GM23338 (cell line): ENCODE results near the gene GFOD1.

Source experiments
- CREB1 ChIP-seq: fragments of 250-450 bp; sonication (Bioruptor Pico); IDR thresholded peaks from 2 replicates; pipeline ENCODE4 v1.5.0; 2020; ENCODE audit warnings: low read depth, mild to moderate bottlenecking, moderate library complexity
- CTCF ChIP-seq, 2 experiments: fragments of 200-600 bp in 1 of 2; sonication (generic) in 1 of 2; conservative IDR thresholded peaks; 2 replicates each; pipeline versions ENCODE4 v1.5.1 to v1.6.1; 2016 to 2017; ENCODE audit warnings: antibody characterized with exemption in 2 of 2, low read depth in 2 of 2, mild to moderate bottlenecking in 2 of 2, moderate library complexity in 1 of 2
- EZH2 ChIP-seq: fragments of 200-600 bp; sonication (generic); IDR thresholded peaks from one replicate; pipeline ENCODE4 v1.8.0; 2017; ENCODE audit warnings: antibody characterized with exemption, mild to moderate bottlenecking, low read depth; ENCODE audit not compliant: unreplicated experiment
- EZH2phosphoT487 ChIP-seq: fragments of 200-600 bp; sonication (generic); IDR thresholded peaks from one replicate; pipeline ENCODE4 v1.8.1; 2018; ENCODE audit warnings: antibody characterized with exemption; ENCODE audit not compliant: unreplicated experiment
- NANOG ChIP-seq: IDR thresholded peaks from 2 replicates; pipeline ENCODE4 v1.6.1; 2016; ENCODE audit warnings: antibody characterized with exemption, borderline replicate concordance
- POLR2AphosphoS5 ChIP-seq: IDR thresholded peaks from 2 replicates; pipeline ENCODE4 v1.6.1; 2016; ENCODE audit warnings: antibody characterized with exemption, low read depth
- REST ChIP-seq: IDR thresholded peaks from one replicate; pipeline ENCODE4 v1.6.1; 2018; ENCODE audit warnings: antibody characterized with exemption; ENCODE audit not compliant: unreplicated experiment
- STAT1 ChIP-seq: IDR thresholded peaks from one replicate; pipeline ENCODE4 v1.6.1; 2016; ENCODE audit warnings: antibody characterized with exemption; ENCODE audit not compliant: unreplicated experiment
- ZNF114 ChIP-seq: fragments of 250-450 bp; sonication (Bioruptor Pico); IDR thresholded peaks from 2 replicates; pipeline ENCODE4 v1.5.0; 2020; ENCODE audit warnings: mild to moderate bottlenecking, moderate library complexity
- ZNF331 ChIP-seq: fragments of 250-450 bp; sonication (Bioruptor Pico); IDR thresholded peaks from 2 replicates; pipeline ENCODE4 v1.5.0; 2020; ENCODE audit warnings: low read depth, mild to moderate bottlenecking, moderate library complexity
- ZNF462 ChIP-seq: fragments of 250-450 bp; sonication (Bioruptor Pico); IDR thresholded peaks from 2 replicates; pipeline ENCODE4 v1.5.0; 2020; ENCODE audit warnings: mild to moderate bottlenecking, moderate library complexity

- TF ChIP-seq CTCF (conservative IDR thresholded peaks at IDR 0.05; ENCODE audit: low read depth in 2 of 2): no peak
- TF ChIP-seq POLR2AphosphoS5: no peak
- TF ChIP-seq EZH2phosphoT487: no peak
- TF ChIP-seq CREB1 (CRISPR knock-in tag): no peak
- TF ChIP-seq EZH2: no peak
- no peak for TF ChIP-seq REST
- TF ChIP-seq ZNF331 (CRISPR knock-in tag): no peak
- TF ChIP-seq ZNF114 (CRISPR knock-in tag): no peak
- no peak for TF ChIP-seq STAT1
- no peak for TF ChIP-seq NANOG
- TF ChIP-seq ZNF462 (CRISPR knock-in tag): no peak
Measured at GRCh38 chr6:13351271-13351670, 136.1 kb downstream of the GFOD1 start.
